Measurements from ENCODE around the gene GRIA4. TPM values are rescaled to one million over a fixed set of nuclear protein-coding genes. Genes with fewer than 3 reads are reported as not detected.
A peak's percentile ranks its signal among the peaks of the same experiment; 100 is the strongest.

GRIA4 gene
- total RNA-seq, 6 donors from 2014 or later: not detected

DNA sequence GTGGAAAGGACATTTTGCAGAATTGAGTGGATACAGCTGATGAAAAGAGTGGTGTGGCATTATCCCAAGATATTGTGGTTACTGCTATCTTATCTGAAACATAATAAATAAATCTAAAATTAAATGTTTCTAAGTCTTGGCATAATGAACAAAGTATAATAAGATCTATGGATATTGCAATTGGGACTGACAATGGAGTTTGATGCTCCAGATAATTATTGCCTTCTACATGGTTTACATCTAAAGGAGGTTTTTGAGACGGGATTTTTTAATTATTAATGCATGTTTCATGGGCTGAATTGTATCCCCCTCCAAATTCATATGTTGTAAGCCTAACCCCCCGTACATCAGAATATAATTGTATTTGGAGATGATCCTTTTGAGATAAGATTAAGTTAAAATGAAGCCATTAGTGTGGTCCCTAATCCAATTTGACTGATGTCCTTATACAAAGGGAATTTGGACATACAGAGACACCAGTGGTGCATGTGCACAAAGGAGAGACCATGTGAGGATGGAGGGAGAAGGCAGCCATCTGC lies 213.7 kb downstream of the GRIA4 start:
- WGBS, 2 donors: 77 to 84% methylated on average over 2 of the region's 2 CpGs
- ATAC-seq (ENCODE audit: low FRiP score in 2 of 2) (no peak), DNase-seq (no peak)
- TF ChIP-seq EP300 (IDR thresholded peaks at IDR 0.05): no peak
- TF ChIP-seq, protein P1, sequence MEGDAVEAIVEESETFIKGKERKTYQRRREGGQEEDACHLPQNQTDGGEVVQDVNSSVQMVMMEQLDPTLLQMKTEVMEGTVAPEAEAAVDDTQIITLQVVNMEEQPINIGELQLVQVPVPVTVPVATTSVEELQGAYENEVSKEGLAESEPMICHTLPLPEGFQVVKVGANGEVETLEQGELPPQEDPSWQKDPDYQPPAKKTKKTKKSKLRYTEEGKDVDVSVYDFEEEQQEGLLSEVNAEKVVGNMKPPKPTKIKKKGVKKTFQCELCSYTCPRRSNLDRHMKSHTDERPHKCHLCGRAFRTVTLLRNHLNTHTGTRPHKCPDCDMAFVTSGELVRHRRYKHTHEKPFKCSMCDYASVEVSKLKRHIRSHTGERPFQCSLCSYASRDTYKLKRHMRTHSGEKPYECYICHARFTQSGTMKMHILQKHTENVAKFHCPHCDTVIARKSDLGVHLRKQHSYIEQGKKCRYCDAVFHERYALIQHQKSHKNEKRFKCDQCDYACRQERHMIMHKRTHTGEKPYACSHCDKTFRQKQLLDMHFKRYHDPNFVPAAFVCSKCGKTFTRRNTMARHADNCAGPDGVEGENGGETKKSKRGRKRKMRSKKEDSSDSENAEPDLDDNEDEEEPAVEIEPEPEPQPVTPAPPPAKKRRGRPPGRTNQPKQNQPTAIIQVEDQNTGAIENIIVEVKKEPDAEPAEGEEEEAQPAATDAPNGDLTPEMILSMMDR (IDR thresholded peaks at IDR 0.05): no peak
- no peak for TF ChIP-seq POLR2AphosphoS5 (IDR thresholded peaks at IDR 0.05)
- no peak for TF ChIP-seq POLR2A (IDR thresholded peaks at IDR 0.05)
- no peaks in the 10 kb centered on the region for H3K4me1 ChIP-seq
- H3K36me3 ChIP-seq: no peaks in the 10 kb centered on the region
- no peaks in the 10 kb centered on the region for H3K9me3 ChIP-seq
- H3K4me3 ChIP-seq: no peak overlapping the region
- no peak overlapping the region for H3K27ac ChIP-seq
- H3K27me3 ChIP-seq: no peaks in the 10 kb centered on the region

DNA sequence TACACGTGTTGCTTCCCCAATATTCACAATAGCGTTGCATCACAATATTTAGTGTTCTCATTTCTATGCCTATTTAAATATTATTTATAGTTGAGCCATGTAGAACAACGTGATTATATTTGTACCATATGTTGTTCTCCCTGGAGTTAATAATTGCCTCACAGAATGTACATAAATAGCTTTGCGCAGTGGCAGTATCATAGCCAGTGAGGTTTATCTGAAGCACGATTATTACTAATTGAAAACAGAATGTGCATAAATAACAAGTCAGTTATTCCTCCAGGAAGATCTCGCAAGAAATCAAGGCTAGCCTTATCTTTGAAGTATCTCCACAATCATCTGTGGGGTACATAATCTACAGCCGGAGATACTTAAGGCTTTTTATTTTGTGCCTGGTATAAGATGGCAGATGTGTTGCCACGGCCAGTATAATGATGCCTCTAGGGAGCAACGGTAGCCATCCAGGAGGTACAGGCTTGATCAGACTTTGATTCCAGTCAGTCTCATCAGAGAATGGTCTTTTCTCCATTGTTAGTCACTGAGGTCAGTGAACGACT lies 214.7 kb downstream of the GRIA4 start:
- Histone ChIP-seq H3K36me3 (no peaks in the 10 kb centered on the region), H3K9me3 (no peaks in the 10 kb centered on the region), H3K27ac (no peak overlapping the region), H3K4me3 (no peak overlapping the region), H3K4me1 (no peaks in the 10 kb centered on the region), H3K27me3 (no peaks in the 10 kb centered on the region)
- TF ChIP-seq POLR2A (IDR thresholded peaks at IDR 0.05) (no peak), EP300 (IDR thresholded peaks at IDR 0.05) (no peak), POLR2AphosphoS5 (IDR thresholded peaks at IDR 0.05) (no peak)
- TF ChIP-seq, protein P1 (IDR thresholded peaks at IDR 0.05): no peak
- ATAC-seq (ENCODE audit: low FRiP score in 2 of 2) (no peak), DNase-seq (no peak)
- WGBS, 2 donors: 89 to 90% methylated on average over 10 of the region's 10 CpGs

DNA sequence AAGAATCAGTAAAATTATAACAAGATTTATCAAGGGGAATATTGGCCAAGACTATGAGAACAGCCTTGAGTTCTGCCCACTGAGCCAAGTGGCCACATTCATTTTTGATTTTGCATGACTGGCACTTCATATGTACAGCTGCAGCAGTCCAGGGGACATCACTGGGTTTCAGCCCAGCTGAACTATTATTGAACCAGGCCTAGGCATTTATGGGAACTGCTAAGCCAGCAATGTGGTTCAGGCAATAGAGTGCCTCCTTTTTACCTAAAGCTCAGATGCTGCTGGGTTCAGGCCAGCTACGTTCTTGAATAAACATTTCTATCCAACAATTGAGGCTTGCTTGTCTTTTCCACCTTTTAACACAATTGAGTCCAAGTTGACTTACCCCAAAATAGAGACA lies 215.3 kb downstream of the GRIA4 start:
- Histone ChIP-seq H3K4me3 (no peak overlapping the region), H3K27me3 (no peaks in the 10 kb centered on the region)
- TF ChIP-seq POLR2AphosphoS5 (IDR thresholded peaks at IDR 0.05) (no peak), POLR2A (IDR thresholded peaks at IDR 0.05) (no peak), EP300 (IDR thresholded peaks at IDR 0.05) (no peak)
- TF ChIP-seq, protein P1 (IDR thresholded peaks at IDR 0.05): no peak

DNA sequence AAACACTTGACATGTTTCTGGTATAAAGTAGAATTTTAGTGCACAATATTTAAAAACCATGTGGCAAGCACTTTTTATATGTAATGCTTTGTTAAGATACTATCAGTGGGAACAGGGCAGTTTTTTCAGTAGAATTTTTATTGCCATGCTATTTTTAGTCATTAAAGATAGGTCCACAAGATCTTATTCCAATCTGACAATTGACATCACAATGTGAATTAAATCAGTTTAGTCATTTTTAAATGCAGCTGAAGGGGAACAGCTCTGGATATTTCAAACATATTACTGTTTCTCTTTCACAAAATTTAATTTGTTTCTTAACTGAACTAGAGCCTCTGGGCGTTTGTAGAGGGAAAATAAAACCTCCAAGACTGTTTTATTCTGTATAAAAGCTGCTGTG lies 218.0 kb downstream of the GRIA4 start:
- ATAC-seq (ENCODE audit: low FRiP score in 2 of 2): no peak
- TF ChIP-seq POLR2AphosphoS5 (IDR thresholded peaks at IDR 0.05): no peak
- no peak for TF ChIP-seq EP300 (IDR thresholded peaks at IDR 0.05)
- TF ChIP-seq POLR2A (IDR thresholded peaks at IDR 0.05): no peak
- TF ChIP-seq, protein P1 (IDR thresholded peaks at IDR 0.05): no peak
- no peaks in the 10 kb centered on the region for H3K9me3 ChIP-seq

More for the DNA sequence above, 215.3 kb downstream of the GRIA4 start:
- H3K9me3 ChIP-seq: no peaks in the 10 kb centered on the region
- H3K36me3 ChIP-seq: no peaks in the 10 kb centered on the region
- DNase-seq (no peak), ATAC-seq (ENCODE audit: low FRiP score in 2 of 2) (no peak)
- H3K4me1 ChIP-seq: no peaks in the 10 kb centered on the region
- no peak overlapping the region for H3K27ac ChIP-seq
- 69 to 93% methylated on average over 1 of the region's 1 CpG for WGBS, 2 donors

DNA sequence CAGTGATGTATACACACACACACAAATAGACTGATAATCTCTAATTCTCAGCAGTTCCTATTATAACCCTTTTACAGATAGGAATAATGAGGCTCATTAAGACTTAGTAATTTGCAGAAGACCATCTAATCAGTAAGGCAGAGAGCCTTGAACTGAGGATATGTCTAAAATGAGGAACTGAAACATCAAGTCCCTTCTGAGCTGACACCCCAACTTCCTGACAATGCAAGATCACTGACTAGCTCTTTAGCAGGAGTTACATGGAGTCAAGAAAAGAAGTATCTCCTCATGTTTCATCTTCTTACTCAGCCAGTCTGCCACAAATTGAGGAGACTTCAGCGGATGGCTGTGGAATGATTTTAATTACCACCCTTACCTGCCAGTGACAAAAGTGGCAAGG lies 219.2 kb downstream of the GRIA4 start:
- Histone ChIP-seq H3K4me1 (no peaks in the 10 kb centered on the region), H3K9me3 (no peaks in the 10 kb centered on the region), H3K27me3 (no peaks in the 10 kb centered on the region), H3K36me3 (no peaks in the 10 kb centered on the region), H3K27ac (no peak overlapping the region), H3K4me3 (no peak overlapping the region)
- 73 to 82% methylated on average over 1 of the region's 1 CpG for WGBS, 2 donors
- DNase-seq (no peak), ATAC-seq (ENCODE audit: low FRiP score in 2 of 2) (peak in 1 of 2 donors; percentile 17)
- TF ChIP-seq, protein P1 (IDR thresholded peaks at IDR 0.05): no peak
- no peak for TF ChIP-seq POLR2AphosphoS5 (IDR thresholded peaks at IDR 0.05)

More for the DNA sequence above, 218.0 kb downstream of the GRIA4 start:
- Histone ChIP-seq H3K36me3 (no peaks in the 10 kb centered on the region), H3K4me3 (no peak overlapping the region), H3K27ac (no peak overlapping the region), H3K27me3 (no peaks in the 10 kb centered on the region), H3K4me1 (no peaks in the 10 kb centered on the region)
- WGBS, 2 donors: 3 to 29% methylated on average over 1 of the region's 1 CpG
- DNase-seq: no peak

Data from upper lobe of left lung (tissue), 6 donors.